Kidney epithelial cell (primary cell): Measurements from ENCODE around the gene WDR72. TPM values are rescaled to one million over a fixed set of nuclear protein-coding genes. Genes with fewer than 3 reads are reported as not detected.
"Not testable (repeated sequence)": the region's sequence is repeated elsewhere in the genome, so short reads cannot be mapped to it uniquely, and the experiment has no call there.

Source experiments
- DNase-seq: peaks from one replicate; pipeline ENCODE4 v3.0.0-alpha.2; 2010; ENCODE audit warnings: low read depth
- H3K27me3 ChIP-seq: 2 replicates; pipeline ENCODE4 v1.6.0; 2011; ENCODE audit warnings: low read length; ENCODE audit not compliant: control insufficient read depth, insufficient read depth
- H3K36me3 ChIP-seq: 2 replicates; pipeline ENCODE4 v1.5.1; 2011; ENCODE audit warnings: low read length; ENCODE audit not compliant: control insufficient read depth, insufficient read depth
- H3K4me3 ChIP-seq: 2 replicates; pipeline ENCODE4 v1.5.1; 2011; ENCODE audit warnings: low read depth, mild to moderate bottlenecking, control low read depth, low read length
- total RNA-seq: library from RNA; depleted of rRNA; stranded (reverse); fragments of >200 nt; gene quantifications from 2 replicates; pipeline ENCODE4 v1.2.3, GENCODE V29; 2015
- TF ChIP-seq, protein P1 (sequence below): IDR thresholded peaks from 2 replicates; pipeline ENCODE4 v1.5.1; 2011; ENCODE audit warnings: mild to moderate bottlenecking, moderate library complexity, low read length, control low read depth, inconsistent platforms; ENCODE audit not compliant: insufficient read depth, poor library complexity, severe bottlenecking

Gene WDR72
- total RNA-seq, 1 donor from 2014 or later, result 0.38 TPM

DNA sequence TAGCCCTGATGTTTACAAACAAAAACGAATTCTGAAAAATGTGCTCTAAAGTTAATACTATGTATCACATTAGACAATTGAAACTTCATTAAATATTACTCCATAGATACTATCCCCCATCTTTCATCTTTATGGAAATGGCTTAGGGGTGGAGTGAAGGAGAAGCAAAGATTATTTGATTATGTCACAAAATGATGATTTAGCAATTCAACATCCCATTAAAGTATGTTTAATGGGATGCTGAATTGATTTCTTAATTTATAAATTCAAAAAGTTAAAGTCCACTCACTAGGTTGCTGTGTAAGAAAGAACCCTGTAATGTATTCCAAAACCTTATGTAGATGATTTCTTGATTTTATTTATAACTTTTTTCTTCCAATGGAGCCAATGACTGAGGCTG lies 201.1 kb downstream of the WDR72 start:
- H3K36me3 ChIP-seq, result no peaks in the 10 kb centered on the region
- TF ChIP-seq, protein P1, sequence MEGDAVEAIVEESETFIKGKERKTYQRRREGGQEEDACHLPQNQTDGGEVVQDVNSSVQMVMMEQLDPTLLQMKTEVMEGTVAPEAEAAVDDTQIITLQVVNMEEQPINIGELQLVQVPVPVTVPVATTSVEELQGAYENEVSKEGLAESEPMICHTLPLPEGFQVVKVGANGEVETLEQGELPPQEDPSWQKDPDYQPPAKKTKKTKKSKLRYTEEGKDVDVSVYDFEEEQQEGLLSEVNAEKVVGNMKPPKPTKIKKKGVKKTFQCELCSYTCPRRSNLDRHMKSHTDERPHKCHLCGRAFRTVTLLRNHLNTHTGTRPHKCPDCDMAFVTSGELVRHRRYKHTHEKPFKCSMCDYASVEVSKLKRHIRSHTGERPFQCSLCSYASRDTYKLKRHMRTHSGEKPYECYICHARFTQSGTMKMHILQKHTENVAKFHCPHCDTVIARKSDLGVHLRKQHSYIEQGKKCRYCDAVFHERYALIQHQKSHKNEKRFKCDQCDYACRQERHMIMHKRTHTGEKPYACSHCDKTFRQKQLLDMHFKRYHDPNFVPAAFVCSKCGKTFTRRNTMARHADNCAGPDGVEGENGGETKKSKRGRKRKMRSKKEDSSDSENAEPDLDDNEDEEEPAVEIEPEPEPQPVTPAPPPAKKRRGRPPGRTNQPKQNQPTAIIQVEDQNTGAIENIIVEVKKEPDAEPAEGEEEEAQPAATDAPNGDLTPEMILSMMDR, result no peak
- H3K4me3 ChIP-seq, result no peak overlapping the region
- no peaks in the 10 kb centered on the region for H3K27me3 ChIP-seq
- no peak for DNase-seq

DNA sequence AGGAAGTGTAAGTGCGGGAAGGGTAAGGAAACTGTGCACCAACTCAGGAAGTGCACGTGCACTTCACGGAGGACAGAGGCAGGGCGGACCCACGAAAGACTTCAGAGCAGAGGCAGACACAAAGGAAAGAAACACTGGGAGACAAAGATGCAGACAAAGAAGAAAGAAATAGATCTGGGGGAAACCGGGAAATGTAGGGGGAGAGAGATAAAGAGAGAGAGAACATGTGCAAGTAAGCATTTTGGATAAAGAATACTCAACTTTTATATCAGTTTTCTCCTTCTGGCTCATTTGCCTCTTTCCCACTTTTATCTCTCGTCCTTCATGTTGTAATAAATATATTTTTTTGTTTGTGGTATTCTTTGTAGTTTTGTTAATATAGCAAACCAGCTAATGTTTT lies 204.2 kb downstream of the WDR72 start:
- H3K27me3 ChIP-seq, result no peaks in the 10 kb centered on the region
- no peaks in the 10 kb centered on the region for H3K36me3 ChIP-seq
- TF ChIP-seq, protein P1, result no peak
- H3K4me3 ChIP-seq, result no peak overlapping the region
- DNase-seq, result no peak

DNA sequence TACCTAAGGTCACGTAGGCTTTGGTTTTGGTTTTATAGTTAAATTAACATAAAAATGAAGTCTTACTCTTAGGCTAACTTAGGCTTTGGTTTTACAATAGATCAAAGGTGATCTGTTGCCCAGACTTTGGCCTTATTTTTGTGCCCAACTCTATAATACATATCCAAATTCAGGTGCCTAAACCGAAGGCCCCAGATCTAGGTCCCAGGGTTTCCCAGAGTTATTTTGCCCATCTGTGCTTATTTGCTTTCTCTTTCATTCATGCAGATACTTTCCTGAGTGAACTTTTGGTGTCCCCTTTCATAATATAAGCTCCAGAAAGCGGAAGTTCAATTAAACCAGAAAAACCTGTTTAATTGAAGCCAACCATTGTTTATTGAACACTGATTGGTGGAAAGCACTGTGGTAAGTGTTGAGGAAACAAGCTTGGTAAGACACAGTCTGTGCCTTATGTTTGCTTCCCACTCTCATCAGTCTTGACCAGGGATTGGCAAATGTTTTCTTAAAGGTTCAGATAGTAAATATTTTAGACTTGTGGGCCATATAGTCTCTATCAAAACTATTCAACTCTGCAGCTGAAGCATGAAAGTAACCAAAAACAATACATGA lies 209.7 kb downstream of the WDR72 start:
- DNase-seq, result no peak
- TF ChIP-seq, protein P1, result no peak
- Histone ChIP-seq H3K36me3 (no peaks in the 10 kb centered on the region), H3K27me3 (no peaks in the 10 kb centered on the region), H3K4me3 (no peak overlapping the region)

DNA sequence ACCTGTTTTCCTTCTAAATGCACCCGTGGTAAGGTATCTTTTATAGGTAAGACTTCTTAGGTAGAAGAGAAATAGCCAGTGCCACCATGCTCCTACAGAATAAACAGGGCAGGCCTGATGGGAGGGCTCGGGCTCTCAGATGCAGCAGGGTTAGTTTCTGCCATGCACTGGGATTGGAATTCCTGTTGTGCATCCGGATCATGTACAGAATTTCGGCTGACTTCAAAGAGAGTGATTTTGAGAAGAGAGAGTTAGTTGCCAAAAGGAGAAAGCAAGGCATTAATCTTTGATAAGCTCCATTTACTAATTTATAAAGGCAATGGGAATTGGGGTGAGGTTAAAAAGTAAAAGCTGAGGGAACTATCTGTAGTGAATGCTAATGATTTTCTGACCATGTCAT lies 211.2 kb downstream of the WDR72 start:
- no peaks in the 10 kb centered on the region for H3K36me3 ChIP-seq
- no peak for DNase-seq
- TF ChIP-seq, protein P1, result no peak
- no peaks in the 10 kb centered on the region for H3K27me3 ChIP-seq
- no peak overlapping the region for H3K4me3 ChIP-seq

DNA sequence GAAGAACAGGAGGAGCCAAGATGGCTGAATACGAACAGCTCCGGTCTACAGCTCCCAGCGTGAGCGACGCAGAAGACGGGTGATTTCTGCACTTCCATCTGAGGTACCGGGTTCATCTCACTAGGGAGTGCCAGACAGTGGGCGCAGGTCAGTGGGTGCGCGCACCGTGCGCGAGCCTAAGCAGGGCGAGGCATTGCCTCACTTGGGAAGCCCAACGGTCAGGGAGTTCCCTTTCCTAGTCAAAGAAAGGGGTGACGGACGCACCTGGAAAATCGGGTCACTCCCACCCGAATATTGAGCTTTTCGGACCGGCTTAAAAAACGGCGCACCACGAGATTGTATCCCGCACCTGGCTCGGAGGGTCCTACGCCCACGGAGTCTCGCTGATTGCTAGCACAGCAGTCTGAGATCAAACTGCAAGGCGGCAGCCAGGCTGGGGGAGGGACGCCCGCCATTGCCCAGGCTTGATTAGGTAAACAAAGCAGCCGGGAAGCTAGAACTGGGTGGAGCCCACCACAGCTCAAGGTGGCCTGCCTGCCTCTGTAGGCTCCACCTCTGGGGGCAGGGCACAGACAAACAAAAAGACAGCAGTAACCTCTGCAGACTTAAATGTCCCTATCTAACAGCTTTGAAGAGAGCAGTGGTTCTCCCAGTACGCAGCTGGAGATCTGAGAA lies 218.7 kb downstream of the WDR72 start:
- not testable (repeated sequence) for H3K27me3 ChIP-seq, H3K36me3 ChIP-seq, DNase-seq, H3K4me3 ChIP-seq

DNA sequence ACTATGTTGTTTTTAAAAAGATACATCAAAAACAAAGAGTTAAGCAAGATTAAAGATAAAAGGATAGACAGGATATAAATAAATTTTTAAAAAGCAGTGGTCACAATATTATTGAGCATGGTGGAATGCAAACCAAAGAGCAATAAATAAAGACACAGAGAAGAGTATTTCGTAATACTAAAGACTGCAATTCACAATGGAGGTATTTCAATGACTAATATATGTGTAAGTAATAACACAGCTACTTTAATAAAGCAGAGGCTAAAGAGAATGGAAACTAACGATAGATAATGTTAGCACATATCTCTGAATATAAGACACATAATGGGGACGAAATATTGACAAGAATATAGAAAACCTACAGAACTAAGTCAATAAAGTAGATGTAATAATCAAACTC lies 219.6 kb downstream of the WDR72 start:
- TF ChIP-seq, protein P1, result no peak
- Histone ChIP-seq H3K36me3 (no peaks in the 10 kb centered on the region), H3K27me3 (no peaks in the 10 kb centered on the region), H3K4me3 (no peak overlapping the region)
- DNase-seq, result no peak
